ENCODE data around the gene CDHR2. TPM values are rescaled to one million over a fixed set of nuclear protein-coding genes. Genes with fewer than 3 reads are reported as not detected.

Gene CDHR2
- total and polyA plus RNA-seq, 2 of the 13 experiments (the other 11 are each of a cell fraction or from before 2014, with no cell fraction given): 17.9 to 20.9 TPM

DNA sequence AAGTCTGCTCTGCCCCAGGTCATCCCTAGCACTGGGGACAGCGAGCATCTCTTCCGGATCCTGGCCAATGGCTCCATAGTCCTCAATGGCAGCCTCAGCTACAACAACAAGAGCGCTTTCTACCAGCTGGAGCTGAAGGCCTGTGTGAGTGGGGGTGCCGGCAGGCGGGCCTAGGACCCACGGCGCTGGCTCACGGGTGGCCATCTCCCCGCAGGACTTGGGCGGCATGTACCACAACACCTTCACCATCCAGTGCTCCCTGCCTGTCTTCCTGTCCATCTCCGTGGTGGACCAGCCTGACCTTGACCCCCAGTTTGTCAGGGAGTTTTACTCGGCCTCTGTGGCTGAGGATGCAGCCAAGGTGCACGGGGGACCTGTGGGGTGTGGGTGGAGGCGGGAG, 25.9 kb downstream of the CDHR2 start:
- no peaks in the 10 kb centered on the region for H4K20me1 ChIP-seq (ENCODE audit: insufficient read depth, low read length)
- in situ Hi-C loops (cut with HindIII; ENCODE audit: extremely low pct_ligation_motif_present, low pct_unique_long_range_greater_than_20kb): loop anchor here (25.0 kb wide), 1 partner anchor 838 kb away; no protein-coding TSS in a partner anchor
- no peak overlapping the region for H3K4me2 ChIP-seq (ENCODE audit: low read depth, low read length)
- H3K27ac ChIP-seq (ENCODE audit: extremely low read length, insufficient read depth, low read length): no peak overlapping the region
- WGBS (ENCODE audit: low lambda C conversion rate): 91% methylated on average over 6 of the region's 14 CpGs
- peaks cover 3 to 10% of the 10 kb centered on the region in 2 experiments; a peak in 4 of 5 replicates for H3K36me3 ChIP-seq (replicated peaks in 1 of 2; ENCODE audit: control insufficient read depth in 1 of 2, insufficient read depth in 2 of 2, low read length in 2 of 2)
- H3K9me3 ChIP-seq (ENCODE audit: low read length): no peaks in the 10 kb centered on the region
- ATAC-seq: no peak
- intact Hi-C loops (cut with micrococcal nuclease; ENCODE audit: unreplicated experiment): no loop called here
- no TSS peak for BruUV-seq (replicated peaks)
- no peaks in the 10 kb centered on the region for H3K27me3 ChIP-seq (ENCODE audit: control insufficient read depth in 1 of 2, insufficient read depth in 2 of 2, low read length in 2 of 2)
- POLR2A ChIA-PET: no interaction called here
- no peak for DNase-seq (ENCODE audit: low spot score)
- CTCF ChIA-PET (ENCODE audit: low intra/inter-chr PET ratio, low total read pairs): no interaction called here
- H3K9ac ChIP-seq (ENCODE audit: insufficient read depth, low read depth, low read length): no peak overlapping the region
- no peak overlapping the region for H2AFZ ChIP-seq (ENCODE audit: low read length)
- FAIRE-seq: no peak
- H3K4me3 ChIP-seq (replicated peaks in 1 of 3; ENCODE audit: insufficient read depth in 1 of 3, low read depth in 2 of 3, low read length in 3 of 3): no peak overlapping the region
- H3K79me2 ChIP-seq (ENCODE audit: insufficient read depth, low read length): no peaks in the 10 kb centered on the region
- H3K4me1 ChIP-seq (ENCODE audit: insufficient read depth, low read length): no peaks in the 10 kb centered on the region
- TF ChIP-seq, protein P1, sequence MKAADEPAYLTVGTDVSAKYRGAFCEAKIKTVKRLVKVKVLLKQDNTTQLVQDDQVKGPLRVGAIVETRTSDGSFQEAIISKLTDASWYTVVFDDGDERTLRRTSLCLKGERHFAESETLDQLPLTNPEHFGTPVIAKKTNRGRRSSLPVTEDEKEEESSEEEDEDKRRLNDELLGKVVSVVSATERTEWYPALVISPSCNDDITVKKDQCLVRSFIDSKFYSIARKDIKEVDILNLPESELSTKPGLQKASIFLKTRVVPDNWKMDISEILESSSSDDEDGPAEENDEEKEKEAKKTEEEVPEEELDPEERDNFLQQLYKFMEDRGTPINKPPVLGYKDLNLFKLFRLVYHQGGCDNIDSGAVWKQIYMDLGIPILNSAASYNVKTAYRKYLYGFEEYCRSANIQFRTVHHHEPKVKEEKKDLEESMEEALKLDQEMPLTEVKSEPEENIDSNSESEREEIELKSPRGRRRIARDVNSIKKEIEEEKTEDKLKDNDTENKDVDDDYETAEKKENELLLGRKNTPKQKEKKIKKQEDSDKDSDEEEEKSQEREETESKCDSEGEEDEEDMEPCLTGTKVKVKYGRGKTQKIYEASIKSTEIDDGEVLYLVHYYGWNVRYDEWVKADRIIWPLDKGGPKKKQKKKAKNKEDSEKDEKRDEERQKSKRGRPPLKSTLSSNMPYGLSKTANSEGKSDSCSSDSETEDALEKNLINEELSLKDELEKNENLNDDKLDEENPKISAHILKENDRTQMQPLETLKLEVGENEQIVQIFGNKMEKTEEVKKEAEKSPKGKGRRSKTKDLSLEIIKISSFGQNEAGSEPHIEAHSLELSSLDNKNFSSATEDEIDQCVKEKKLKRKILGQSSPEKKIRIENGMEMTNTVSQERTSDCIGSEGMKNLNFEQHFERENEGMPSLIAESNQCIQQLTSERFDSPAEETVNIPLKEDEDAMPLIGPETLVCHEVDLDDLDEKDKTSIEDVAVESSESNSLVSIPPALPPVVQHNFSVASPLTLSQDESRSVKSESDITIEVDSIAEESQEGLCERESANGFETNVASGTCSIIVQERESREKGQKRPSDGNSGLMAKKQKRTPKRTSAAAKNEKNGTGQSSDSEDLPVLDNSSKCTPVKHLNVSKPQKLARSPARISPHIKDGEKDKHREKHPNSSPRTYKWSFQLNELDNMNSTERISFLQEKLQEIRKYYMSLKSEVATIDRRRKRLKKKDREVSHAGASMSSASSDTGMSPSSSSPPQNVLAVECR (CRISPR knock-in tag; IDR thresholded peaks at IDR 0.05; ENCODE audit: borderline replicate concordance): no peak

Data from HepG2 (cell line).